LNCaP clone FGC (cell line): ENCODE measurements around the gene TMEM132D.

Source experiments
- DNase-seq: peaks from one replicate; pipeline ENCODE4 v3.0.0-alpha.2; 2011; ENCODE audit warnings: low read depth
- H3K4me3 ChIP-seq: 2 replicates; pipeline ENCODE4 v1.5.1; 2011; ENCODE audit warnings: mild to moderate bottlenecking, low read depth, low read length, control low read depth
- TF ChIP-seq, protein P1 (sequence below): IDR thresholded peaks from 2 replicates; pipeline ENCODE4 v1.5.1; 2012; ENCODE audit warnings: mild to moderate bottlenecking; ENCODE audit not compliant: control insufficient read depth, insufficient read depth; ENCODE audit errors: extremely low read depth

Gene TMEM132D

DNA sequence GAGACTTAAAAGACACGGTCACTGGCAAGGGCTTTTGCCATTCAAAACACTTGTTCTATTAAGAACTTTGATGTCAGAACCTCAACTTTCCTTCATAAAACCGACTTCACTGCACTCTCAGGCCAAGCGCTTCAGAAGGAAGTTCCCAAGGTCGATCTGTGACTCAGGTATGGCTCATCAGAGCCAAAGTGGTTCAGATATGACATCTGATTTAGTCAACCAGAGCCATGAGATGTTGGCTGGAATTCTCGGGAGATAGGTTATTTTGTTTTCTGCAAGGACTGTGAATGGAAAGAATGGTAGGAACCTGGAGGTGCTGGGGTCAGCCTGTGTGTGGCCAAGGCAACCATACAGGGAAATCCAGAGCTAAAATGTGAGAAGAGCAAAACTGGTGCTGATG, 604.9 kb downstream of the TMEM132D start:
- TF ChIP-seq, protein P1, sequence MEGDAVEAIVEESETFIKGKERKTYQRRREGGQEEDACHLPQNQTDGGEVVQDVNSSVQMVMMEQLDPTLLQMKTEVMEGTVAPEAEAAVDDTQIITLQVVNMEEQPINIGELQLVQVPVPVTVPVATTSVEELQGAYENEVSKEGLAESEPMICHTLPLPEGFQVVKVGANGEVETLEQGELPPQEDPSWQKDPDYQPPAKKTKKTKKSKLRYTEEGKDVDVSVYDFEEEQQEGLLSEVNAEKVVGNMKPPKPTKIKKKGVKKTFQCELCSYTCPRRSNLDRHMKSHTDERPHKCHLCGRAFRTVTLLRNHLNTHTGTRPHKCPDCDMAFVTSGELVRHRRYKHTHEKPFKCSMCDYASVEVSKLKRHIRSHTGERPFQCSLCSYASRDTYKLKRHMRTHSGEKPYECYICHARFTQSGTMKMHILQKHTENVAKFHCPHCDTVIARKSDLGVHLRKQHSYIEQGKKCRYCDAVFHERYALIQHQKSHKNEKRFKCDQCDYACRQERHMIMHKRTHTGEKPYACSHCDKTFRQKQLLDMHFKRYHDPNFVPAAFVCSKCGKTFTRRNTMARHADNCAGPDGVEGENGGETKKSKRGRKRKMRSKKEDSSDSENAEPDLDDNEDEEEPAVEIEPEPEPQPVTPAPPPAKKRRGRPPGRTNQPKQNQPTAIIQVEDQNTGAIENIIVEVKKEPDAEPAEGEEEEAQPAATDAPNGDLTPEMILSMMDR, result no peak
- no peak for DNase-seq
- no peak overlapping the region for H3K4me3 ChIP-seq

DNA sequence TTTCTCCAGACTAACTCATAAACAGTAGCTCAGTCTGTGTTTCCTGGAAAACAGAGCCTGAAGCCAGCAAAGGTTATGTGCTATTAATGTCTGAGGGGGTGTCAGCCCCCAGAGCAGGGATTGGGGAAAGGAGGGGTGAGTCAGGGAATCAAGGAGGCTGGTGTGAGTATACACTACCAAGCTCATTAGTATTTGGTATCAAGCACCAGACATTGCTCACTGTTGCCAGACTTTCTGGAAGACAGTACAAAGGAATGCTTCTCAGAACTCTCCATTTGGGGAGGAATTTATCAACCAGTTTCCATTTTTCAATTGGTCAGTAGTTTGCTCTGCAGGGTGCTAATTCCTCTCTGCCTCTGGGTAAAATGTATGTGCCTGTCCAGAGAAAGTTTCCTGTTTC, 607.2 kb downstream of the TMEM132D start:
- no peak overlapping the region for H3K4me3 ChIP-seq
- TF ChIP-seq, protein P1, result no peak
- no peak for DNase-seq

DNA sequence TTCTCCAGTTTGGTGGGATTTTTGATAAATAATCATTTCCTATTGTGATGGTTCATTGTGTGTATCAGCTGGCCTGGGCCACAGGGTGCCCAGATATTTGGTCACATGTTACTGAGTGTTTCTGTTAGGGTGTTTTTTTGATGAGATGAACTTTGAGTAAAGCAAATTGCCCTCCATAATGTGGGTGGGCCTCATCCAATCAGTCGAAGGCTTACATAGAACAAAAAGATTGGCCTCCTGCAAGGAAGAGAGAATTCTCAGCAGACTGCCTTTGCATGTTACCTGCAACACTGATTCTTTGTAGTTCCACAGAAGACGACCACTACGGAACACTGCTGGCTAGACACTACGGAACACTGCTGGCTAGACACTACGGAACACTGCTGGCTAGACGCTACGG, 609.0 kb downstream of the TMEM132D start:
- TF ChIP-seq, protein P1, result no peak
- no peak overlapping the region for H3K4me3 ChIP-seq
- no peak for DNase-seq

DNA sequence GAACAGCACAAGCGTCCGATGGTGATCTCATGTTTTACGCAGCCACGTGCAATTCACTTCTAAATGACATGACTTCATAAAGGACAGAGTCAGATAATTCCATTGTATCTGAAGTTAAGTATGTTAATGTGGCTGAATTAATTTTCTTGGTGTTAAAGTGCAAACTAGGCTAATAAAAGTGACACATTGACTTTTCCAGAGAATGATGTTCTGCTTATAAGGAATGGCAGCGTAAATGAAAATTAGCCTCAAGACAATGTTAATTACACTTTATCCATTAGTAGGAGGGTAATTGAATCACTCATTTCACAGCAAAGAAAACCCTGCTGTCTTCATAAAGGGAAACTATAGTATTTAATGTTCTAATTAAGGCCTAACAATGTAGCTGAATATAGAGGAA, 624.1 kb downstream of the TMEM132D start:
- TF ChIP-seq, protein P1, result no peak
- DNase-seq, result no peak
- no peak overlapping the region for H3K4me3 ChIP-seq

DNA sequence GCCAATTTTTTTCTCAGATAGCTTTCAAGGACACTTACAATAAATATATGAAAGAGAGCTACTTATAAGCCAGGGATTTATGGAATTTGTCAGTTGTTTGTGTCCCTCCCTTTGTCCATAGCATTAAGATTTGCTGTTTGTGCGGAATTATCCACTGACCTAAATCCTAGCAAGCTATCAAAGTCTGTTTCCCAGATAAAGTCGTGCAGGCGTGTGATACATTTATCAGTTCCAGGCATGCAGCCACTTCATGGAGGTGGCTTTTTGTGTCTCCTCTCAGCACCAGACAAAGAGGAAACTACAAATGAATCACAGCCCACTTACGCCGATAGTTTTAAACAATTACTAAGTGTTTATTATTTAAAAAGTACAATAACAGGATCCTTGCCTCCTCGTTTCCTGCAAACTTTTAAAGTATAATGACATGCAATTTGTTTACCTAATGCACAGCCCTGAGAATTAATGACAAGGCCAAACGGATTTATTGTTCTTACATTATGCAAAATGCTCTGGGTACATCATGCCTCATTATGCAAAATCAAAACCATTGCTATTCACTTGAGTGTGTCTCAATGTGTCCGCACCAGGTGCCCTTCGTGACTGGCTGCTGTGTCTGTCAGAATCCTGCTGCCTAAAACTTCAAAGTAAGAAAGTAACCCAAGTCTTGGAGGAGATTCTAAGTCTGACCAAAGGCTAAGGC, 627.3 kb downstream of the TMEM132D start:
- no peak overlapping the region for H3K4me3 ChIP-seq
- DNase-seq, result no peak
- TF ChIP-seq, protein P1, result no peak

DNA sequence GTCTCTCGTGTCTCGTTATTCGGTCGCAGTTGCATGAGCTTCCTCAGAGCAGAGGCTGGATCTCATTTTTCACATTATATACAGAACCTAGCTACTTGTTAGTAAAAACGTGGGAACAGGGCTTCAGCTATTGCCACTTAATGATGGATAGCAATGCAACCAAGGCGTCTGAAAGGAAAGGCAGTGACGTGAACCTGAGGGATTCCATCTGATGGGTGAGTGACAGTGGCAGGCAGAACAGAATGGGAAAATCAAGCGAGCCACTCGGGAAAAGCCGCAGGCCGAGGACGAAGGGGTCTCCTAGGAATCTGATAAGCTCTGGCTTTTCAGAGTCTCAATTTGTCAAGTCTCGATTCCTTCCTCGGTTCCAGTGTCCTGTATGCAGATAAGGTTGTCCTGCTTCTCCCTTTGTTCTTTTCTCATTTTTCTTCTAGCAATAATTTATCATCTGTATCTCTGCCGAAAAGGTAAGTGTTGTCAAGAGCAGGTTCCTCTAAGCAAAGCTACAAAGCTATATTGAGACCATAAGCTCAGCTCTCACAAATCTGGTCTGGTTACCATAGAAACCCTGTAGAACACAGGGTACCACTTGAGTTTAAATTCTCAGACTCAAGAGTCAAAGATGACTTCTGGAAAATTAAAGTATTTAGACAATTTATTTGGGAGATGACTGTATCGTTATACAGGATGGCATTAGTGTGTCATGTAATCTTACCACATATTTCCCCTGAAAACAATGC, 633.9 kb downstream of the TMEM132D start:
- TF ChIP-seq, protein P1, result no peak
- no peak for DNase-seq

More for the DNA sequence above, 633.9 kb downstream of the TMEM132D start:
- H3K4me3 ChIP-seq, result no peak overlapping the region
